Gastroesophageal sphincter (tissue), 3 donors: ENCODE measurements around the gene MORN4.

ENCODE experiments used
- CTCF ChIP-seq, 4 experiments: fragments of 200-600 bp in 2 of 4; fragments of 450-650 bp in 2 of 4; sonication (generic) in 1 of 4; IDR thresholded peaks; one replicate each; pipeline ENCODE4 v1.5.1; 2017 to 2019; ENCODE audit warnings: antibody characterized with exemption in 4 of 4, mild to moderate bottlenecking in 2 of 4, moderate library complexity in 2 of 4
- POLR2AphosphoS5 ChIP-seq: sonication (generic); formaldehyde crosslinking; IDR thresholded peaks from one replicate; pipeline ENCODE4 v1.6.1; 2017; ENCODE audit warnings: antibody characterized with exemption

- no peak for TF ChIP-seq POLR2AphosphoS5
- no peak for TF ChIP-seq CTCF (IDR thresholded peaks at IDR 0.05)
Observed at GRCh38 chr10:97570146-97570788, 63.0 kb downstream of the MORN4 start.
